ENCODE data around the gene BPIFB3. TPM values are rescaled to one million over a fixed set of nuclear protein-coding genes. Genes with fewer than 3 reads are reported as not detected.

Gene BPIFB3
- total and polyA plus RNA-seq, 2 of the 13 experiments (the other 11 are each of a cell fraction or from before 2014, with no cell fraction given): 0.09 TPM; not detected in 1

GRCh38 chr20:33097001-33097400 is 43.3 kb downstream of the BPIFB3 start (continued):
- TF ChIP-seq ZBTB7A (CRISPR knock-in tag; IDR thresholded peaks at IDR 0.05): no peak
- no peak for TF ChIP-seq ZNF891 (CRISPR knock-in tag; IDR thresholded peaks at IDR 0.05)
- TF ChIP-seq ZBED4 (CRISPR knock-in tag; IDR thresholded peaks at IDR 0.05; ENCODE audit: borderline replicate concordance): no peak

- no peak overlapping the region for H3K4me3 ChIP-seq (replicated peaks in 1 of 3; ENCODE audit: insufficient read depth in 1 of 3, low read depth in 2 of 3, low read length in 3 of 3)
- no peaks in the 10 kb centered on the region for H3K4me1 ChIP-seq (ENCODE audit: insufficient read depth, low read length)
- no peaks in the 10 kb centered on the region for H3K79me2 ChIP-seq (ENCODE audit: insufficient read depth, low read length)
- ChIA-PET CTCF (ENCODE audit: low intra/inter-chr PET ratio, low total read pairs) (no interaction called here), POLR2A (no interaction called here)
- H3K27me3 ChIP-seq (ENCODE audit: control insufficient read depth in 1 of 2, insufficient read depth in 2 of 2, low read length in 2 of 2): peaks cover 2 to 3% of the 10 kb centered on the region in 2 experiments; a peak in 2 of 5 replicates
- H3K4me2 ChIP-seq (ENCODE audit: low read depth, low read length): no peak overlapping the region
- FAIRE-seq (no peak), DNase-seq (ENCODE audit: low spot score) (no peak), ATAC-seq (no peak)
- intact Hi-C loops (cut with micrococcal nuclease; ENCODE audit: unreplicated experiment): no loop called here
- H3K9me3 ChIP-seq (ENCODE audit: low read length): no peaks in the 10 kb centered on the region
- H3K27ac ChIP-seq (ENCODE audit: extremely low read length, insufficient read depth, low read length): no peak overlapping the region
- no peaks in the 10 kb centered on the region for H4K20me1 ChIP-seq (ENCODE audit: insufficient read depth, low read length)
- in situ Hi-C loops (cut with HindIII; ENCODE audit: extremely low pct_ligation_motif_present, low pct_unique_long_range_greater_than_20kb): loop anchor here (5.0 kb wide), 2 partner anchors 198 to 313 kb away; no protein-coding TSS in a partner anchor
- TF ChIP-seq YEATS2 (CRISPR knock-in tag; IDR thresholded peaks at IDR 0.05; ENCODE audit: borderline replicate concordance) (no peak), RFX1 (IDR thresholded peaks at IDR 0.05) (0 out of 2 replicates have a peak, but pooled peaks have one; percentile 6), HDAC2 (CRISPR knock-in tag; IDR thresholded peaks at IDR 0.05) (no peak)
- H2AFZ ChIP-seq (ENCODE audit: low read length): no peak overlapping the region
- H3K9ac ChIP-seq (ENCODE audit: insufficient read depth, low read depth, low read length): no peak overlapping the region
- H3K36me3 ChIP-seq (replicated peaks in 1 of 2; ENCODE audit: control insufficient read depth in 1 of 2, insufficient read depth in 2 of 2, low read length in 2 of 2): no peaks in the 10 kb centered on the region
- BruUV-seq (replicated peaks): no TSS peak
- 22% methylated on average over 10 of the region's 10 CpGs for WGBS (ENCODE audit: low lambda C conversion rate)
Observed at GRCh38 chr20:33099843-33100538, 46.3 kb downstream of the BPIFB3 start.
